Hepatic stellate cell (primary cell): ENCODE measurements around the gene BRF1.

Source experiments
- DNase-seq: peaks from one replicate; pipeline ENCODE4 v3.0.0; 2011; ENCODE audit warnings: low spot score

The BRF1 gene

GRCh38 chr14:105261781-105262180, 39.0 kb downstream of the BRF1 start:
- no peak for DNase-seq

DNA sequence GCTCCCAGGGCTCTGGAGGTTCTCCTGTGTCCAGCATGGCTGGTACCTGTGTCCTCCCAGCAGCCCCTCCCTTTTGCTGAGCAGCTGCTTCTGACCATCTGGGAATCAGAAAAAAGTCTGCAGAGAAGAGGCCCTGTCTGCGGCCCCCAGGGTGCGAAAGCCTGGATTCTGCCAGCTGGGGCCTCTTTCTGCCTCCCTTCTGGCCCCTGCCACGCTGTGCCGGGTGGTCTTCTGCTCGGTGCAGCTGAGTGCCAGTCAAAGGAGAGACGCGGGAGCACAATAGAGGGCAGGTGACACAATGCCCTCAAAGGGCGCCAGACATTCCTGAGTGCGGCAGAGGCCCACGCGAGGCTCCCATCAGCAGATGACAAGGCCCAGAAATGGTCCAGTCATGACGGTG, 39.8 kb downstream of the BRF1 start:
- no peak for DNase-seq

DNA sequence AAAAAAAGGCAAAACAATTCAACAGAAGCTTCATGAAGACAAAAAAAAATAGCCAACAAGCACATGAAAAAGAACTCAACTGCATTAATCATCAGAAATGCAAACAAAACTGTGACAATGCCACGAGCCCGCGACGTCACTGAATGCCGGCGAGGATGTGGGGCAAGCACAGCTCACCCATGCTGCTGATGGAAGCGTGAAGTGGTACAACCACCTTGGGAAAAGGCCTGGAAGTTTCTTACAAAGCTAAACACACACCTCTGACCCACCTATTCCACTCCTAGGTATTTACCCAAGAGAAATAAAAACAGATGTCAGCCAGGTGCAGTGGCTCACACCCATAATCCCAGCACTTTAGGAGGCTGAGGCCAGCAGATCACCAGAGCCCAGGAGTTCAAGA, 42.0 kb downstream of the BRF1 start:
- DNase-seq, result no peak

DNA sequence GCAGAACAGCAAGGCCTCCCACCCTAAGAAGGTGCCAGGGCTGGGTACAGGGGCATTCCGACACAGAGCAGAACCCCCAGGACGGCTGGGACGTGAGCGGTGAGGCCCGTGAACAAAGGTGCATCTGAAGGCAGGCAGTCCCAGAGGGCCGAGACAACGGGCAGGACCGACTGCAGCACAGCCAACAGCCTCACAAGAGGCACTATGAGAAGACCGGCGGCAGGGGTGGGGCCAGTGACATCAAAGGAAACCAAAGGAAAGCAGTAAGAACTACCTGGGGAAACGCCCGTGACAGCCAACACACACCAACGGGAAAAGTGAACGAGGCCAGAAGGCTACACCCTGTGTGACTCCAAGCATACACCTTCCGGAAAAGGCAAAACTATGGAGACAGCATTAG, 43.3 kb downstream of the BRF1 start:
- DNase-seq, result no peak

GRCh38 chr14:105256292-105256960, 44.4 kb downstream of the BRF1 start:
- no peak for DNase-seq

- peak; percentile 70 for DNase-seq
Measured at GRCh38 chr14:105255021-105255507, 45.7 kb downstream of the BRF1 start.

DNA sequence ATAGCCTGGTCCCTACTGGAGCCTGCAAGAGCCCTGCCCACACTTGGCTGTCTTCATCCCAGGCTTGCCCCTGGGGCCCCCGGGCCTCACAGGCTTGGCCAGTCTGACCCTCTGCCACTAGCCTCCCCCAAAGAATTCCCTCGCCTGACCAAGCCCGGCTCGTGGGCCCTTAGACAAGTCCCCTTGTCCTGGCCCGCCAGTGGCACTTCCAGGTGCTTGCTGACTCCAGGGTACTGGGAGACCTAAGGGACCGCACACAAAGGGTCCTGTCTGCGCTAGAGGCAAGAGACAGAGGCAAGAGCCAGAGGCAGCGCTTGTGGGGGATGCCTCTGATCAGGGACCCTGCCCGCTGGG, 47.5 kb downstream of the BRF1 start:
- DNase-seq, result no peak

DNA sequence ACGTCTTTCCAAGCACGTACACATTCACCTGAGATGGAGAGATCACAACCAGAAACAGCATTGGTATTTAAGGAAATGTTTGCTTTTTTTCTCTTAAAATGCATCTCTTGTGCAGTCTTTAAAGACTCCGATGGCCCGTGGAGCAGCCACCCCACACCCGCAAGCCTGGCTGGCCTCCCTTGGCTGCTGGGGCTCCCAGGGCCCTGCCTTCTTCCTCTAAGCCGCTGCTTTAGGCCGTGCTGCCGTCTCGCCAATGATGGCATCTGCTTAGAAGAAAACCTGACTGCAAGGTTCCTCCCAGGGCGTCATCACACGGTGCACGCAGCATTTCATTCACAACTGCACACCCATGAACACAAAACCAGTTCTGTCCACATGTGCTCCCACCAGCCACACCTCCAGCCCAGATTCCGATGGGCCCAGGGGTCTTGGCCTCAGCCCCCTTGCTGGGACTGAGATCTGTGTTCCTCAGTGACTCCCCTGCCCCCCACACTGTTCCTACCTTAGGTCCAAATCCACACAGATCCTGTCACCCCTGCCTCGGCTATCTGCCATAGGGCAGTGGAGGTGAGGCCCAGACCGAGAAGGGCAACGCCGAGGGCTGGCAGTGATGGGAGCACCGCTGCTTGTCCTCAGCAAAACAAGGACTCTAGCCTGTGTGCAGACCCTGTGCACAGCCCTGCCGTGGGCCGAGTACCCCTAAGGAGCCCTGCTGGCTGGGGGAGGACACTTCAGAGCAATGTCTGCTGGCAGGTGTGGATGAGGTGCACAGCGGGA, 48.1 kb downstream of the BRF1 start:
- no peak for DNase-seq

- DNase-seq, result no peak
Measured at GRCh38 chr14:105251920-105252319, 48.9 kb downstream of the BRF1 start.

GRCh38 chr14:105250986-105251385, 49.8 kb downstream of the BRF1 start:
- no peak for DNase-seq

GRCh38 chr14:105250008-105250366, 50.8 kb downstream of the BRF1 start:
- no peak for DNase-seq

DNA sequence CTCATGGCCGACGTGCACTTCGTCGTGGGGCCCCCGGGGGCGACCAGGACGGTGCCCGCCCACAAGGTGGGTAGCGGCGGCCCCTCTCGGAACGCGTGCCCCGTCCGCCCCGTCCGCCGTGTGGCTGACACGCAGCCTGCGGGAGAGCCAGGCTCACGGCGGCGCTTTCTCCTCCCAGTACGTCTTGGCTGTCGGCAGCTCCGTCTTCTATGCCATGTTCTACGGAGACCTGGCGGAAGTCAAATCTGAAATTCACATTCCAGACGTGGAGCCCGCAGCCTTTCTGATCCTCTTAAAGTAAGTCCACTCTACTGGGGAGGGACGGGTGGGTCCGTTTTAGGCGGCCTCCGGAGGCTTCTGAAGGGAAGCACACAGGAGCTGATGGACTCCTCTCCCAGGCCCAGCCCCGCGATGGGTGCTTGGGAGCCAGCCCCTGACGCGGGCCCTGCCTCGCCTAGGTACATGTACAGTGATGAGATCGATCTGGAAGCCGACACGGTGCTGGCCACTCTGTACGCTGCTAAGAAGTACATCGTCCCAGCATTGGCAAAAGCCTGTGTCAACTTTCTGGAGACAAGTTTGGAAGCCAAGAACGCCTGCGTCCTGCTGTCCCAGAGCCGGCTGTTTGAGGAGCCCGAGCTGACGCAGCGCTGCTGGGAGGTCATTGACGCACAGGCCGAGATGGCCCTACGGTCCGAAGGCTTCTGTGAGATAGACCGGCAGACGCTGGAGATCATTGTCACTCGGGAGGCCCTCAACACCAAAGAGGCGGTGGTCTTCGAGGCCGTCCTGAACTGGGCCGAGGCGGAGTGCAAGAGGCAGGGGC, 51.4 kb downstream of the BRF1 start:
- no peak for DNase-seq

DNA sequence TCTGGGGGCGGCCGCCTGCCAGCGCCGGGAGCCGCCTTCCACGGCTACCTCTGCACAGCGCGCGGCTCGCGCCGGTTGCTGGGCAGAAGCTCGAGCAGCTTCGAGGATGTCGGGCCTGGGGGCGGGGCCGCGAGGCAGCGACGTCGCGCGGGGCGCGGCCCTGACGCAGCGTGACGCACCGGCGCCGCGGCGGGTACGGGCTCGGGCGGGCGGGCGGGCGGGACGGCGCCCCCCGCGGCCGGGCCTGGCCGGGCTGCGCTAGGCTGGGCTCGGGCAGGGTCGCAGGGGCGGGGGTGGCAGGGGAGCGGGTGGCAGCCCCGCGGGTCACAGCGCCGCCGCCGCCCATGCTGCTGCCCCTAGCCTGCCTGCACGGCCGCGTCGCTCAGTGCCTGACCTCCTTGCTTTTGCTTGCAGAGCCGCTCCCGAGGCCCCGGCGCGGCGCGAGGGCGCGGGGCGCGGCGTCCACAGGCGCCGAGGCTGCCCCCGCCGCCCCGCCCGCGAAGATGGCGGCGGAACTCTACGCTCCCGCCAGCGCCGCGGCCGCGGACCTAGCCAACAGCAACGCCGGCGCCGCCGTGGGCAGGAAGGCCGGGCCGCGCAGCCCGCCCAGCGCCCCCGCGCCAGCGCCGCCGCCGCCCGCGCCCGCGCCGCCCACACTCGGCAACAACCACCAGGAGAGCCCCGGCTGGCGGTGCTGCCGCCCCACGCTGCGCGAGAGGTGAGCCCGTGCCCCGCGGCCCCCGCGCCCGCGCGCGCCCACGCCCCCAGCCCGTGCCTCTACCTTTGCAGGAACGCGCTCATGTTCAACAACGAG, 52.2 kb downstream of the BRF1 start, which contains the start of gene BTBD6:
Gene BTBD6 (plus strand): TSS at position 166 of the 814 bp plus-strand sequence. CDS start 179 bp downstream, at position 345.
- DNase-seq, result peak; percentile 94

- DNase-seq, result no peak
Measured at GRCh38 chr14:105247715-105248367, 53.0 kb downstream of the BRF1 start.

- no peak for DNase-seq
Measured at GRCh38 chr14:105247026-105247425, 53.8 kb downstream of the BRF1 start.

DNA sequence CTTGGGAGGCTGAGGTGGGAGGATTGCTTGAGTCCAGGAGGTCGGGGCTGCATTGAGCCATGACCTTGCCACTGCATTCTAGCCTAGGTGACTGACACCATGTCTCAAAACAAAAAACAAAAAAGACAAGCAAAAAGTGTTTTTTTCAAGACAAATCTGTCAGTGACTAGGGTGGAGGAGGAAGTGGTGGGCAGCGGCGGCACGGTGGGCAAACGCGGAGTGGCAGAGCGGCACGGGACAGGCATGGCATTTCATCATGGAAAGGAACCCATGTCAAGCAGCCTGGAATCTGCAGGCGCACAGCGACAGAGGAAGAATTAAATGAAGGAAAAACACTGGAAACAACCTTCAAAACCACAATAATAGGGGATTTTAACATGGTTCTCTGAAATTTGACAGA, 56.5 kb downstream of the BRF1 start:
- no peak for DNase-seq

GRCh38 chr14:105241641-105242040, 59.2 kb downstream of the BRF1 start:
- DNase-seq, result no peak

- DNase-seq, result no peak
Measured at GRCh38 chr14:105240811-105241576, 59.8 kb downstream of the BRF1 start.

DNA sequence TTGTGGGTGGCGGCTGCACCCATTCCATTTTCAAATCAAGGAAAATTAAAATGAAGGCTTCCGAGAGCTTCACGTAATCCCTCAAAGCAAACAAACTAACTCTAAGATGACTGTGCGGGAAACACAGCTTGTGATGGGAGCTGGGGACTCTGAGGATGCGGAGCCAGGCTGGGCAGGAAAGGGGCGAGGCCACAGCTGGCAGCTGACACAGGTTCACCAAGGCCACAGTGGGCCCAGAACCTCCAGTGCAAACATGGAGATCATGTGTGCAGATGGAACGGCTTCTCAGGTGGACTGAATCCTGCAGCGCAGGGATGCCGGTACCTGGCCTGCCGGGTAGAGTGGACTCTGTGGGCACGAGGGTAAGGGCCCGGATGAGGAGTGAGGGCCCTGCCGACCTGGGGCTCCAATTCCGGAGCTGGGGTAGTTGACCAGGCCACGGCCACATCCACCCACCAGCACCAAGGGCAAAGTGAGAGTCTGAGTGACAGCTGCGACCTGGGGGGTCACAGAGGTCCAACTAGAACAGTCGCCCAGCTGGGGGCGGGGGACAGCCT, 71.6 kb downstream of the BRF1 start:
- DNase-seq, result no peak

DNA sequence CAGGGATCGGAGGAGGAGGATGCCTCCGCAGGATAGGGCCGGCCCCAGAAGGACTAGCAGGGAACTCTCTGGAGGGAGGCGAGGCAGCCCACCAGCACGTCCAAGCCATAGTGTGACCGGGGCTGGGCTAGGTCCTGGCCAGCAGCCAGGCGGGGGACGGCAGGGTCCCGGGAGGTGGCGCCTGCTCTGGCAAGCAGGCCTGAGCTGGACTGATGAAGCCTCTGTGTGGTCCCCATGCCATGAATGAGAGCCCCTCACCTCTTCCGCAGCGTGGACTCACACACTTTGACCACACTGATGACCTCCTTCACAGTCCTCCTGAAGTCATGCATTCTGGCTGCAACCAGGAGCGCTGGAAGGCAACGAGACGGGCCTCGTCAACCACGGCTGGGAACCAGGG, 72.2 kb downstream of the BRF1 start:
- no peak for DNase-seq
